ENCODE results near the gene GLO1. TPM values are rescaled to one million over a fixed set of nuclear protein-coding genes. Genes with fewer than 3 reads are reported as not detected.
A peak's percentile ranks its signal among the peaks of the same experiment; 100 is the strongest.

The GLO1 gene
- total RNA-seq, 1 donor from 2014 or later: 80.8 TPM

- no peak for TF ChIP-seq CTCF (IDR thresholded peaks at IDR 0.05)
- peak overlapping the region; percentile 21 for H3K27ac Mint-ChIP-seq (ENCODE audit: unreplicated experiment)
These were observed 15.9 kb downstream of the GLO1 start for GRCh38 chr6:38687043-38687353.

GRCh38 chr6:38686270-38687042 is 16.5 kb downstream of the GLO1 start:
- Mint-ChIP-seq H3K4me3 (ENCODE audit: unreplicated experiment) (no peak overlapping the region), H3K4me1 (ENCODE audit: unreplicated experiment) (peaks cover 28% of the 10 kb centered on the region), H3K9me3 (ENCODE audit: unreplicated experiment) (no peaks in the 10 kb centered on the region), H3K36me3 (ENCODE audit: unreplicated experiment) (peaks cover 29% of the 10 kb centered on the region), H3K27me3 (ENCODE audit: unreplicated experiment) (no peaks in the 10 kb centered on the region), H3K27ac (ENCODE audit: unreplicated experiment) (peak overlapping the region; percentile 68)
- TF ChIP-seq CTCF (IDR thresholded peaks at IDR 0.05): no peak
- DNase-seq (ENCODE audit: extremely low spot score, unreplicated experiment): no peak

More at GRCh38 chr6:38687043-38687353, 15.9 kb downstream of the GLO1 start:
- peaks cover 24% of the 10 kb centered on the region for H3K36me3 Mint-ChIP-seq (ENCODE audit: unreplicated experiment)
- no peaks in the 10 kb centered on the region for H3K27me3 Mint-ChIP-seq (ENCODE audit: unreplicated experiment)
- H3K9me3 Mint-ChIP-seq (ENCODE audit: unreplicated experiment): no peaks in the 10 kb centered on the region
- no peak for DNase-seq (ENCODE audit: extremely low spot score, unreplicated experiment)
- peaks cover 28% of the 10 kb centered on the region for H3K4me1 Mint-ChIP-seq (ENCODE audit: unreplicated experiment)
- H3K4me3 Mint-ChIP-seq (ENCODE audit: unreplicated experiment): no peak overlapping the region

- H3K9me3 Mint-ChIP-seq (ENCODE audit: unreplicated experiment): no peaks in the 10 kb centered on the region
- H3K4me1 Mint-ChIP-seq (ENCODE audit: unreplicated experiment): peaks cover 28% of the 10 kb centered on the region
- DNase-seq (ENCODE audit: extremely low spot score, unreplicated experiment): no peak
- no peak overlapping the region for H3K27ac Mint-ChIP-seq (ENCODE audit: unreplicated experiment)
- no peaks in the 10 kb centered on the region for H3K27me3 Mint-ChIP-seq (ENCODE audit: unreplicated experiment)
- no peak for TF ChIP-seq CTCF (IDR thresholded peaks at IDR 0.05)
- H3K4me3 Mint-ChIP-seq (ENCODE audit: unreplicated experiment): no peak overlapping the region
- peaks cover 30% of the 10 kb centered on the region for H3K36me3 Mint-ChIP-seq (ENCODE audit: unreplicated experiment)
These were observed 18.0 kb downstream of the GLO1 start for GRCh38 chr6:38684904-38685303.

- Mint-ChIP-seq H3K4me3 (ENCODE audit: unreplicated experiment) (no peak overlapping the region), H3K36me3 (ENCODE audit: unreplicated experiment) (peaks cover 34% of the 10 kb centered on the region), H3K27me3 (ENCODE audit: unreplicated experiment) (no peaks in the 10 kb centered on the region), H3K27ac (ENCODE audit: unreplicated experiment) (no peak overlapping the region), H3K9me3 (ENCODE audit: unreplicated experiment) (no peaks in the 10 kb centered on the region), H3K4me1 (ENCODE audit: unreplicated experiment) (peaks cover 25% of the 10 kb centered on the region)
- DNase-seq (ENCODE audit: extremely low spot score, unreplicated experiment): no peak
- TF ChIP-seq CTCF (IDR thresholded peaks at IDR 0.05): no peak
These were observed 18.7 kb downstream of the GLO1 start for GRCh38 chr6:38684237-38684636.

- no peak for DNase-seq (ENCODE audit: extremely low spot score, unreplicated experiment)
- no peak overlapping the region for H3K4me3 Mint-ChIP-seq (ENCODE audit: unreplicated experiment)
- TF ChIP-seq CTCF (IDR thresholded peaks at IDR 0.05): no peak
- H3K4me1 Mint-ChIP-seq (ENCODE audit: unreplicated experiment): peaks cover 16% of the 10 kb centered on the region
- no peak overlapping the region for H3K27ac Mint-ChIP-seq (ENCODE audit: unreplicated experiment)
- no peaks in the 10 kb centered on the region for H3K27me3 Mint-ChIP-seq (ENCODE audit: unreplicated experiment)
- H3K9me3 Mint-ChIP-seq (ENCODE audit: unreplicated experiment): no peaks in the 10 kb centered on the region
- H3K36me3 Mint-ChIP-seq (ENCODE audit: unreplicated experiment): peaks cover 41% of the 10 kb centered on the region
These were observed 21.1 kb downstream of the GLO1 start for GRCh38 chr6:38681850-38682249.

Measured in osteocyte (in vitro differentiated cells).